Measurements from ENCODE around the gene B4GALT6. TPM values are rescaled to one million over a fixed set of nuclear protein-coding genes. Genes with fewer than 3 reads are reported as not detected.

B4GALT6 gene
- total RNA-seq, 1 donor from 2014 or later, result 16.3 TPM

DNA sequence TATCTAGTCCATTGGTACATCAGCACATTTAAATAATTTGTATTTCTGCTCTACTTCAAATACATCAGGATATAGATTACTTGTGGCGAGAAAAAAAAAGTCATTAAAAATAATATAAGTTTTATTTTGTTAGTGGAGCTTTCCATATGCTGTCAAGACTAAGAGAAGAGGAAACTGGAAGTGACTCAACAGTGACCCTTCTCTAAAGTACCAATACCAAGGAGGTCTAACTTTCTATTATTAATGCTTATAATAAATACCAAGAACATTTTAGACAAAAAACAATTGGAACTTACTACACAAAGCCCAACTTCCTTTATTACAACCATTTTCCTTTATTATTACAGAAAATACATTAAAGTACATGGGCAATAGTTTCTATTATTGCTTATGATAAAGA is 52.9 kb downstream of the B4GALT6 start:
- Histone ChIP-seq H3K9ac (no peak overlapping the region), H3K4me2 (no peak overlapping the region), H3F3A (ENCODE audit: low read depth) (no peaks in the 10 kb centered on the region), H3K79me2 (ENCODE audit: low read depth) (no peaks in the 10 kb centered on the region), H4K20me1 (ENCODE audit: low read depth) (no peaks in the 10 kb centered on the region), H2AFZ (replicated peaks) (no peak overlapping the region), H3K27ac (no peak overlapping the region), H3K9me3 (ENCODE audit: low read depth) (peaks cover 6% of the 10 kb centered on the region), H3K4me1 (no peaks in the 10 kb centered on the region), H3K27me3 (no peaks in the 10 kb centered on the region), H3K4me3 (no peak overlapping the region), H3K36me3 (peaks cover 12% of the 10 kb centered on the region)
- H3K4me1 Mint-ChIP-seq, result no peaks in the 10 kb centered on the region
- TF ChIP-seq EZH2phosphoT487 (IDR thresholded peaks at IDR 0.05), result no peak
- TF ChIP-seq, protein P1, sequence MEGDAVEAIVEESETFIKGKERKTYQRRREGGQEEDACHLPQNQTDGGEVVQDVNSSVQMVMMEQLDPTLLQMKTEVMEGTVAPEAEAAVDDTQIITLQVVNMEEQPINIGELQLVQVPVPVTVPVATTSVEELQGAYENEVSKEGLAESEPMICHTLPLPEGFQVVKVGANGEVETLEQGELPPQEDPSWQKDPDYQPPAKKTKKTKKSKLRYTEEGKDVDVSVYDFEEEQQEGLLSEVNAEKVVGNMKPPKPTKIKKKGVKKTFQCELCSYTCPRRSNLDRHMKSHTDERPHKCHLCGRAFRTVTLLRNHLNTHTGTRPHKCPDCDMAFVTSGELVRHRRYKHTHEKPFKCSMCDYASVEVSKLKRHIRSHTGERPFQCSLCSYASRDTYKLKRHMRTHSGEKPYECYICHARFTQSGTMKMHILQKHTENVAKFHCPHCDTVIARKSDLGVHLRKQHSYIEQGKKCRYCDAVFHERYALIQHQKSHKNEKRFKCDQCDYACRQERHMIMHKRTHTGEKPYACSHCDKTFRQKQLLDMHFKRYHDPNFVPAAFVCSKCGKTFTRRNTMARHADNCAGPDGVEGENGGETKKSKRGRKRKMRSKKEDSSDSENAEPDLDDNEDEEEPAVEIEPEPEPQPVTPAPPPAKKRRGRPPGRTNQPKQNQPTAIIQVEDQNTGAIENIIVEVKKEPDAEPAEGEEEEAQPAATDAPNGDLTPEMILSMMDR (IDR thresholded peaks at IDR 0.05), result no peak
- TF ChIP-seq EZH2 (IDR thresholded peaks at IDR 0.05), result no peak
- no peak overlapping the region for H3K27ac Mint-ChIP-seq
- H3K9me3 Mint-ChIP-seq, result peaks cover 5% of the 10 kb centered on the region
- peaks cover 2% of the 10 kb centered on the region for H3K27me3 Mint-ChIP-seq (ENCODE audit: insufficient read depth, low read depth)
- DNase-seq (ENCODE audit: low spot score), result no peak
- H3K4me3 Mint-ChIP-seq, result no peak overlapping the region
- H3K36me3 Mint-ChIP-seq, result peaks cover 34% of the 10 kb centered on the region

DNA sequence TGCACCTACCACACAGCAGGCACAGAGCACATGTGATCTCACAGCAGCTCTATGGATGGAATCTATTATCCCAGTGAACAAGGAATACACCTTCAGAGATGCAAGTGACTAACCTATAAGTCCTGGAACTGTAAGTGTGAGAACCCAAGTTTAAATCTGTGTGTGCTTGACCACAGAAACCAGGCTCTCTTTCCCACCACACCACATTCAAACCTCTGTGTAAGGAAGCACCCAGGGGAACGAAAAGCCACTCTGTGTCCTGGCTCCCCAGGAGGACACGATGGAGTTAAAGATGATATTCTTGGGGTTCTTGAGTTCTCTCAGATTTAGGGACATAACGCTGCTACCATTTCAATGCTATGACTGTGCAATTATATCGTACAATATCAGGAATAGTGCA is 53.8 kb downstream of the B4GALT6 start:
- Histone ChIP-seq H3K79me2 (ENCODE audit: low read depth) (no peaks in the 10 kb centered on the region), H3K9ac (no peak overlapping the region), H3K36me3 (peaks cover 20% of the 10 kb centered on the region), H2AFZ (replicated peaks) (no peak overlapping the region), H3K9me3 (ENCODE audit: low read depth) (peaks cover 8% of the 10 kb centered on the region), H3K4me2 (no peak overlapping the region), H3K4me1 (no peaks in the 10 kb centered on the region), H3F3A (ENCODE audit: low read depth) (no peaks in the 10 kb centered on the region), H4K20me1 (ENCODE audit: low read depth) (no peaks in the 10 kb centered on the region), H3K4me3 (no peak overlapping the region), H3K27ac (no peak overlapping the region), H3K27me3 (no peaks in the 10 kb centered on the region)
- H3K4me1 Mint-ChIP-seq, result no peaks in the 10 kb centered on the region
- H3K27me3 Mint-ChIP-seq (ENCODE audit: insufficient read depth, low read depth), result peaks cover 2% of the 10 kb centered on the region
- DNase-seq (ENCODE audit: low spot score), result no peak
- TF ChIP-seq, protein P1 (IDR thresholded peaks at IDR 0.05), result no peak
- TF ChIP-seq EZH2phosphoT487 (IDR thresholded peaks at IDR 0.05) (no peak), EZH2 (IDR thresholded peaks at IDR 0.05) (no peak)
- peaks cover 3% of the 10 kb centered on the region for H3K9me3 Mint-ChIP-seq
- peaks cover 34% of the 10 kb centered on the region for H3K36me3 Mint-ChIP-seq
- H3K4me3 Mint-ChIP-seq, result no peak overlapping the region
- no peak overlapping the region for H3K27ac Mint-ChIP-seq

DNA sequence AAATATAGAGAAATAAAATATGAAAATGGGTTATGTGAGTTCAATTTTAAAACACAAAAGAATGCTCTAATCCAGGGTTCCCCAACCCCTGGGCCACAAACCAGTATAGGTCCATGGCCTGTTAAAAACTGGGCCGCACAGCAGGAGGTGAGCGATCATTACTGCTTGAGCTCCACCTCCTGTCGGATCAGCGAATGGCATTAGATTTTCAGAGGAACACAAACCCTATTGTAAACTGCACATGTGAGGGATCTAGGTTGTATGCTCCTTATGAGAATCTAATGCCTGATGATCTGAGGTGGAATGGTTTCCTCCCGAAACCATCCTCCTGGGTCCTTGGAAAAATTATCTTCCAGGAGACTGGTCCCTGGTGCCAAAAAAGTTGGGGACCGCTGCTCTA is 58.0 kb downstream of the B4GALT6 start:
- Mint-ChIP-seq H3K27ac (no peak overlapping the region), H3K36me3 (peaks cover 28% of the 10 kb centered on the region), H3K27me3 (ENCODE audit: insufficient read depth, low read depth) (no peaks in the 10 kb centered on the region), H3K9me3 (peaks cover 3% of the 10 kb centered on the region), H3K4me1 (no peaks in the 10 kb centered on the region), H3K4me3 (no peak overlapping the region)
- Histone ChIP-seq H3K4me2 (no peak overlapping the region), H3K4me3 (no peak overlapping the region), H3K9me3 (ENCODE audit: low read depth) (peaks cover 8% of the 10 kb centered on the region), H4K20me1 (ENCODE audit: low read depth) (no peaks in the 10 kb centered on the region), H3K79me2 (ENCODE audit: low read depth) (no peaks in the 10 kb centered on the region), H3K27me3 (no peaks in the 10 kb centered on the region), H3K9ac (no peak overlapping the region), H2AFZ (replicated peaks) (no peak overlapping the region), H3K27ac (no peak overlapping the region), H3K36me3 (peaks cover 20% of the 10 kb centered on the region), H3F3A (ENCODE audit: low read depth) (no peaks in the 10 kb centered on the region), H3K4me1 (no peaks in the 10 kb centered on the region)
- TF ChIP-seq EZH2 (IDR thresholded peaks at IDR 0.05) (no peak), EZH2phosphoT487 (IDR thresholded peaks at IDR 0.05) (no peak)
- TF ChIP-seq, protein P1 (IDR thresholded peaks at IDR 0.05), result no peak
- no peak for DNase-seq (ENCODE audit: low spot score)
